ENCODE measurements around the gene TMEM243. TPM values are rescaled to one million over a fixed set of nuclear protein-coding genes. Genes with fewer than 3 reads are reported as not detected.

The TMEM243 gene
- total RNA-seq, 2 experiments from 2014 or later, result 67.0 to 67.2 TPM

DNA sequence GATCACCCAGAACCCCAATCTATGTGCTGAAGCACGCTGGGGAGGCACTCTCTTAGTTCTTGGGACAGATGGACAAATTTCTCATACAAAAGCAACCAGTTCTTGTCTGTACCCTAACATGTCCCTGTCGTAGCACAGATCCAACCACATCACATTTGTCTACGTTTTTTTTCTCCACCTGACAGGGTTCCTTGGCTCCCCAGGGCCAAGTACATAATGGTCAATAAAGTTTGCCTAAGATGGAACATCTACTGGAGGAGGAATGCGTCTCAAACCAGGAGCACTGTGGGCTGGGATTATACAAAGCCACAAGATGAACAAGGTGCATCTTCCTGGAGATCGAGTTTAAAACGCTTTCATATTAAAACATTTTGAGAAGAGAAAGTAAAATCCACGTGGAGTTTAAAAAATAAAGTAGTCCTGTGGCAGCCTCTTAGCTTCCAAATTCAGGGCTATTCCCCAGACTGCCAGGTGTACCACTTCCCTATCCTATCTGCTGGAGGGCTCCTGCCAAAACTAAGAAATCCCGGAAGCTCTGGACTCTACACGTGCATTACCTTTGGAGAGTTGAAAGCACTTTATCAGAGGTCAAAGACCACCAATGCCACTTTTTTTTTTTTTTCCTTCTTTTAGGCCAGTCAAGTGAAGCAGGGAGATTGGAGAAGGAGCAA is 1.4 kb downstream of the TMEM243 start:
- ChIA-PET CTCF (interaction anchor here (1.1 to 2.2 kb wide), 4 partner anchors 16 to 65 kb away, joined by 3 to 11 read pairs (median 6); partner anchors contain the start of gene DMTF1), POLR2A (interaction anchor here (0.7 to 7.7 kb wide), 15 partner anchors 10 to 239 kb away, joined by 3 to 90 read pairs (median 5); partner anchors contain the start of gene DMTF1)
- intact Hi-C loops (cut with micrococcal nuclease), result loop anchor here (2.0 kb wide), 1 partner anchor 65 kb away; the partner anchor contains the start of gene DMTF1
- H3K4me1 Mint-ChIP-seq (ENCODE audit: low read depth), result peaks cover 39% of the 10 kb centered on the region
- TF ChIP-seq, protein P1, sequence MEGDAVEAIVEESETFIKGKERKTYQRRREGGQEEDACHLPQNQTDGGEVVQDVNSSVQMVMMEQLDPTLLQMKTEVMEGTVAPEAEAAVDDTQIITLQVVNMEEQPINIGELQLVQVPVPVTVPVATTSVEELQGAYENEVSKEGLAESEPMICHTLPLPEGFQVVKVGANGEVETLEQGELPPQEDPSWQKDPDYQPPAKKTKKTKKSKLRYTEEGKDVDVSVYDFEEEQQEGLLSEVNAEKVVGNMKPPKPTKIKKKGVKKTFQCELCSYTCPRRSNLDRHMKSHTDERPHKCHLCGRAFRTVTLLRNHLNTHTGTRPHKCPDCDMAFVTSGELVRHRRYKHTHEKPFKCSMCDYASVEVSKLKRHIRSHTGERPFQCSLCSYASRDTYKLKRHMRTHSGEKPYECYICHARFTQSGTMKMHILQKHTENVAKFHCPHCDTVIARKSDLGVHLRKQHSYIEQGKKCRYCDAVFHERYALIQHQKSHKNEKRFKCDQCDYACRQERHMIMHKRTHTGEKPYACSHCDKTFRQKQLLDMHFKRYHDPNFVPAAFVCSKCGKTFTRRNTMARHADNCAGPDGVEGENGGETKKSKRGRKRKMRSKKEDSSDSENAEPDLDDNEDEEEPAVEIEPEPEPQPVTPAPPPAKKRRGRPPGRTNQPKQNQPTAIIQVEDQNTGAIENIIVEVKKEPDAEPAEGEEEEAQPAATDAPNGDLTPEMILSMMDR (IDR thresholded peaks at IDR 0.05), result no peak
- H3K36me3 Mint-ChIP-seq (ENCODE audit: low read depth), result peaks cover 55% of the 10 kb centered on the region
- ATAC-seq (no peak), DNase-seq (peak; percentile 7)
- no peaks in the 10 kb centered on the region for H3K9me3 Mint-ChIP-seq
- H3K27ac Mint-ChIP-seq, result peak overlapping the region; percentile 98
- H3K27me3 Mint-ChIP-seq, result peaks cover 2% of the 10 kb centered on the region
- H3K4me3 Mint-ChIP-seq, result peak overlapping the region; percentile 98

DNA sequence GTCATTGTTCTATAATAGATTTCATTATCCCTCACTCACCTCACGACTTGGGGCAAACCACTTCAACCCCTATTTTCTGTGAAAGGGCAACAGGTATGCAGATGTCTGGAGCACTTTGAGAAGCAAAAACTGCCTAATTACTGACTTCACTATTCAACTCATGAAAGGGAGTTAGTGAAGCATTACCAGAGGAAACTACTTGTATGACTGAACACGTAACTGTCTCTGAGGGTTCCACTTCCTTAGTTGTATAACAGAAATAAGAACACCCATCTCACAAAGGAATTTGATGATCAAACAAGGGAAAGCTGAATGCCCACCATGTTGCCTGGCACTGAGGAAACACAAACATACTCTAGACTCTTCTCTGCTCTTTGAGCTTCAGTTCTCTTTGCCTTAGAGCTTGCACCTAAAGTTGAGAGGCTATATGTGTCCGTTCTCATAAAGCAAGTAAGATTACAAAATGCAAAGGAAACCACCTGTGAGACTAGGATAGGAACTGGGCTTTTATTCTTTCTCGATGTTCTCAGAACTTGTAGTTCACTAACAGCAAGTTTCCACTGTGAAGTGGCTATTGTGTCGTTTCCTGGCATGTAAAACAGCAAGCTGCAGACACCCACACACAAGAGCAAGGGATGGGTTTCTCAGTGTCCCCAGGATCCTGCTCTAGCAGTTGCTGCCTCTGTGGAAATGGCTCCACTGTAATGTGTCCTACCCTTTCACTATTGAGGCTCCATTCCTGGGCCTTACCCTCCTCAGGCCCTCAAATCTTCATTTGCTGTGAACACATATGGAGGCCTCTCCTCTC is 2.6 kb downstream of the TMEM243 start:
- Mint-ChIP-seq H3K4me3 (peak overlapping the region; percentile 98), H3K27ac (peak overlapping the region; percentile 98), H3K9me3 (no peaks in the 10 kb centered on the region), H3K4me1 (ENCODE audit: low read depth) (peaks cover 51% of the 10 kb centered on the region), H3K27me3 (peaks cover 2% of the 10 kb centered on the region), H3K36me3 (ENCODE audit: low read depth) (peaks cover 65% of the 10 kb centered on the region)
- POLR2A ChIA-PET, result interaction anchor here (0.9 to 7.7 kb wide), 11 partner anchors 9 to 64 kb away, joined by 3 to 90 read pairs (median 6); partner anchors contain the start of gene DMTF1
- TF ChIP-seq, protein P1 (IDR thresholded peaks at IDR 0.05), result no peak
- DNase-seq (peak; percentile 75), ATAC-seq (peak; percentile 50)
- intact Hi-C loops (cut with micrococcal nuclease), result loop anchor here (2.0 kb wide), 1 partner anchor 64 kb away; the partner anchor contains the start of gene DMTF1
- CTCF ChIA-PET, result interaction anchor here (1.0 to 2.2 kb wide), 5 partner anchors 15 to 68 kb away, joined by 3 to 11 read pairs (median 4); partner anchors contain the start of gene DMTF1

DNA sequence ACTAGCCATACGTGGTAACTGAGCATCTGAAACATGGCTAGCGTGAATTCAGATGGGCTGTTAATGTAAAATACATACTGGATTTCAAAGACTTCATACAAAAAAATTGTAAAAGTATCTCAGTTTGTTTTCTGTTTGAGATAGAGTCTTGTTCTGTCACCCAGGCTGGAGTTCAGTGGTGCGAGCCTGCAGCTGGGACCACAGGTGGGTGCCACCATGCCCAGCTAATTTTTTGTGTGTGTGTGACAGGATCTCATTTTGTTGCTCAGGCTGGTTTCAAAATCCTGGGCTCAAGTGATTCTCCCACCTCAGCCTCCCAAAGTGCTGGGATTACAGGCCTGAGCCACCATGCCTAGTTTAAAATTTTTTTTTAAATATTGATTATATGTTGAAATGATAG is 4.5 kb downstream of the TMEM243 start:
- TF ChIP-seq, protein P1 (IDR thresholded peaks at IDR 0.05), result no peak
- CTCF ChIA-PET, result interaction anchor here (1.0 to 2.1 kb wide), 4 partner anchors 16 to 67 kb away, joined by 3 to 7 read pairs (median 3); no protein-coding TSS in a partner anchor
- DNase-seq (no peak), ATAC-seq (no peak)
- H3K4me1 Mint-ChIP-seq (ENCODE audit: low read depth), result peaks cover 64% of the 10 kb centered on the region
- H3K36me3 Mint-ChIP-seq (ENCODE audit: low read depth), result peaks cover 81% of the 10 kb centered on the region
- H3K27me3 Mint-ChIP-seq, result no peaks in the 10 kb centered on the region
- H3K4me3 Mint-ChIP-seq, result no peak overlapping the region
- POLR2A ChIA-PET, result interaction anchor here (1.1 to 3.9 kb wide), 2 partner anchors 12 to 63 kb away, joined by 4 to 38 read pairs; partner anchors contain the start of gene DMTF1
- peak overlapping the region; percentile 95 for H3K27ac Mint-ChIP-seq
- H3K9me3 Mint-ChIP-seq, result no peaks in the 10 kb centered on the region
- intact Hi-C loops (cut with micrococcal nuclease), result no loop called here

DNA sequence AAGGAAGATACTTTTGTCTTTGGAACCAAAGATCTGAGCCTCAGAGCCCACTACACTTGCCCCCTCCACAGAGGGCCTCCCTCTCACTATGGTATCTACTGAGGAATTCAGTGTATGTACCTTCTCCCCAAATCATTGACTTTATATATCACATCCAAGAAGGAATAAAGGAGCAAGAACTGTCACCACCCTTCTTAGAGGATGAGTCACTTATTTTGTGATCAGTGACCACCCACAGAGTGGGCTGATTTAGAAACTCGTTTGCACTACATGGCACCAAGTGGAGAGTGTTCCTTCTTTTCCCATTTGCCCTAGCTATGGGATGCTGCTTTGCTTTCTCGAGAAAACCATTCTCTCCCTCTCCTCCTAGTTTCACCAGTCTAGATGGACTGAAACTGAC is 5.7 kb downstream of the TMEM243 start:
- no peaks in the 10 kb centered on the region for H3K9me3 Mint-ChIP-seq
- intact Hi-C loops (cut with micrococcal nuclease), result no loop called here
- H3K27me3 Mint-ChIP-seq, result no peaks in the 10 kb centered on the region
- no peak for ATAC-seq
- peak overlapping the region; percentile 95 for H3K27ac Mint-ChIP-seq
- CTCF ChIA-PET, result interaction anchor here (0.8 to 2.1 kb wide), 5 partner anchors 9 to 60 kb away, joined by 3 to 7 read pairs (median 3); no protein-coding TSS in a partner anchor
- H3K4me1 Mint-ChIP-seq (ENCODE audit: low read depth), result peaks cover 74% of the 10 kb centered on the region
- peak; percentile 18 for DNase-seq
- POLR2A ChIA-PET, result interaction anchor here (1.2 to 3.9 kb wide), 3 partner anchors 11 to 61 kb away, joined by 5 to 38 read pairs (median 10); partner anchors contain the start of gene DMTF1
- H3K36me3 Mint-ChIP-seq (ENCODE audit: low read depth), result peaks cover 79% of the 10 kb centered on the region
- H3K4me3 Mint-ChIP-seq, result peak overlapping the region; percentile 43
- TF ChIP-seq, protein P1 (IDR thresholded peaks at IDR 0.05), result no peak

All from activated CD8-positive, alpha-beta T cell treated with anti-CD3 and anti-CD28 coated beads for 36 hours (primary cell).